GM23338 (cell line): ENCODE results near the gene ELAPOR2. TPM values are rescaled to one million over a fixed set of nuclear protein-coding genes. Genes with fewer than 3 reads are reported as not detected.

ENCODE experiments used
- ATAC-seq: fragments of 200-7000 bp; cut with Tn5 transposase; 3 replicates; pipeline ENCODE4 v1.9.1; 2020
- DNase-seq: peaks from one replicate; pipeline ENCODE4 v3.0.0-alpha.2; 2015; ENCODE audit warnings: low spot score
- H2AFZ ChIP-seq: fragments of 200-600 bp; sonication (generic); 2 replicates; pipeline ENCODE4 v1.8.0; 2016; ENCODE audit warnings: antibody characterized with exemption, mild to moderate bottlenecking, moderate library complexity
- H3F3A ChIP-seq: fragments of 200-600 bp; sonication (generic); replicated peaks from 2 replicates; pipeline ENCODE4 v1.8.0; 2017; ENCODE audit warnings: antibody characterized with exemption, mixed run types, low read depth
- H3K27ac ChIP-seq: fragments of 200-600 bp; sonication (generic); 2 replicates; pipeline ENCODE4 v1.6.1; 2016; ENCODE audit warnings: low read depth
- H3K27me3 ChIP-seq: fragments of 200-600 bp; sonication (generic); 2 replicates; pipeline ENCODE4 v1.8.0; 2016; ENCODE audit warnings: mild to moderate bottlenecking, mixed run types, moderate library complexity; ENCODE audit not compliant: insufficient read depth
- H3K36me3 ChIP-seq: fragments of 200-600 bp; sonication (generic); 2 replicates; pipeline ENCODE4 v1.8.0; 2016; ENCODE audit warnings: mild to moderate bottlenecking; ENCODE audit not compliant: insufficient read depth
- H3K4me1 ChIP-seq: fragments of 200-600 bp; sonication (generic); 2 replicates; pipeline ENCODE4 v1.8.0; 2016; ENCODE audit warnings: mild to moderate bottlenecking, moderate library complexity; ENCODE audit not compliant: insufficient read depth
- H3K4me2 ChIP-seq: fragments of 200-600 bp; sonication (generic); 2 replicates; pipeline ENCODE4 v1.7.1; 2017; ENCODE audit warnings: mixed run types
- H3K4me3 ChIP-seq: fragments of 200-600 bp; sonication (generic); 2 replicates; pipeline ENCODE4 v1.6.1; 2016; ENCODE audit warnings: mixed run types
- H3K79me2 ChIP-seq: fragments of 200-600 bp; sonication (generic); replicated peaks from 2 replicates; pipeline ENCODE4 v1.8.0; 2017; ENCODE audit warnings: mild to moderate bottlenecking; ENCODE audit not compliant: insufficient read depth
- H3K9me2 ChIP-seq: fragments of 200-600 bp; sonication (generic); 2 replicates; pipeline ENCODE4 v1.8.0; 2017; ENCODE audit not compliant: insufficient read depth
- H4K20me1 ChIP-seq: fragments of 200-600 bp; sonication (generic); replicated peaks from 2 replicates; pipeline ENCODE4 v1.8.0; 2017; ENCODE audit warnings: mild to moderate bottlenecking; ENCODE audit not compliant: insufficient read depth
- H3K27ac Mint-ChIP-seq: 2 replicates; pipeline ENCODE4 v1.8.0; 2020; ENCODE audit warnings: inconsistent platforms, mild to moderate bottlenecking, moderate library complexity, mixed read lengths
- H3K27me3 Mint-ChIP-seq: 3 replicates; pipeline ENCODE4 v1.8.0; 2022; ENCODE audit warnings: low read depth, mild to moderate bottlenecking, moderate library complexity, mixed read lengths, inconsistent platforms; ENCODE audit not compliant: insufficient read depth, poor library complexity
- H3K36me3 Mint-ChIP-seq: 3 replicates; pipeline ENCODE4 v1.8.0; 2021; ENCODE audit warnings: low read depth, mild to moderate bottlenecking, inconsistent platforms, moderate library complexity, mixed read lengths
- H3K4me1 Mint-ChIP-seq: 3 replicates; pipeline ENCODE4 v1.8.0; 2020; ENCODE audit warnings: mild to moderate bottlenecking, inconsistent platforms, mixed read lengths
- H3K4me3 Mint-ChIP-seq: 3 replicates; pipeline ENCODE4 v1.8.0; 2021; ENCODE audit warnings: moderate library complexity, mild to moderate bottlenecking, inconsistent platforms, mixed read lengths
- H3K9me3 Mint-ChIP-seq: 3 replicates; pipeline ENCODE4 v1.8.0; 2020; ENCODE audit warnings: moderate library complexity, mild to moderate bottlenecking, inconsistent platforms, mixed read lengths
- EZH2 ChIP-seq: fragments of 200-600 bp; sonication (generic); IDR thresholded peaks from one replicate; pipeline ENCODE4 v1.8.0; 2017; ENCODE audit warnings: antibody characterized with exemption, mild to moderate bottlenecking, low read depth; ENCODE audit not compliant: unreplicated experiment
- POLR2AphosphoS5 ChIP-seq: IDR thresholded peaks from 2 replicates; pipeline ENCODE4 v1.6.1; 2016; ENCODE audit warnings: antibody characterized with exemption, low read depth
- ZNF114 ChIP-seq: fragments of 250-450 bp; sonication (Bioruptor Pico); IDR thresholded peaks from 2 replicates; pipeline ENCODE4 v1.5.0; 2020; ENCODE audit warnings: mild to moderate bottlenecking, moderate library complexity
- ZNF331 ChIP-seq: fragments of 250-450 bp; sonication (Bioruptor Pico); IDR thresholded peaks from 2 replicates; pipeline ENCODE4 v1.5.0; 2020; ENCODE audit warnings: low read depth, mild to moderate bottlenecking, moderate library complexity
- polyA plus RNA-seq: library from polyadenylated mRNA; unstranded; fragments of >200 nt; fragmentation: Nextera tagmentation; extraction: Ambion mirVana; gene quantifications from 2 replicates; pipeline ENCODE4 v1.2.1, GENCODE V29; 2016
- total RNA-seq: library from RNA; depleted of rRNA; stranded (reverse); fragments of >200 nt; shearing (Covaris generic); gene quantifications from 2 replicates; pipeline ENCODE4 v1.2.3, GENCODE V29; 2014
- TF ChIP-seq, protein P1 (sequence below): IDR thresholded peaks from 2 replicates; pipeline ENCODE4 v1.6.1; 2016; ENCODE audit warnings: antibody characterized with exemption
- TF ChIP-seq, protein P2 (sequence below), 2 experiments: fragments of 200-600 bp in 1 of 2; sonication (generic) in 1 of 2; conservative IDR thresholded peaks; 2 replicates each; pipeline versions ENCODE4 v1.5.1 to v1.6.1; 2016 to 2017; ENCODE audit warnings: antibody characterized with exemption in 2 of 2, low read depth in 2 of 2, mild to moderate bottlenecking in 2 of 2, moderate library complexity in 1 of 2
- TF ChIP-seq, protein P3 (sequence below): IDR thresholded peaks from one replicate; pipeline ENCODE4 v1.6.1; 2018; ENCODE audit warnings: antibody characterized with exemption; ENCODE audit not compliant: unreplicated experiment

ELAPOR2 gene
- total and polyA plus RNA-seq, 2 experiments from 2014 or later: 12.0 to 42.9 TPM

DNA sequence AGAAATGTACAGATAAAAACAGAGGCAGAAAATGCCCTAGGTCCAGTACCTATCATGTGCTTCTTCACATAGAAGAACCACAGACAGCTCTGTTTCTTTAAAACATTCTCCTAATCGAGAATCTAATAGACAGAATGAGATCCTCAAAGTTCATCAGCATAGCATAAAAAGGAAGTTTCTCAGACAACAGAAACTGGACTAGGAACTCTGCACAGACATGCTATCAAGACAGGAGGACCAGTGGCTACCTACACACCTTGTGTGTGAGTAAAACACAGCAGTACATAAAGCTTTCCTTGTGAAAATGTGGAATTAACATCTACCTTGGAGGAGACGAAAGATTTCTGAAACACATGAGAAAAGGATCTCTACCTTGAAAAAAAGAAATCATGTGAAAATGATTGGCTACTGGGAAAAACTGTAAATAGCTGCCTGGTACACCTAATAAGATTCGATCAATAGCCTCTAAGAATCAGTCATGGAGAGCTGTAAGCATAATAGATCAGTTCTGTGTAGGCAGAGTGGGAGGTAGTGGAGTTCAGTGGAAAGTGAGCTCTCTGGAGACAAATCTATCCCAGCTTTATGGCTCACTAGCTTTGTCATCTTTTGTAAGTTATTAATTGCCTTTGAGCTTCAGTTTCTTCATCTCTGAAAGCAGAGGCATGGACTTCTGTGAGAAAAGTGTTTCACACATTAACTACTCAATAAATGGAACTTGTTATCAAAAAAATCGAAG is 26.7 kb downstream of the ELAPOR2 start:
- Histone ChIP-seq H3K27ac (no peak overlapping the region), H3K9me2 (no peaks in the 10 kb centered on the region), H3K4me1 (peaks cover 24% of the 10 kb centered on the region; the same call in 1 of the 2 replicates), H2AFZ (no peak overlapping the region), H3F3A (no peaks in the 10 kb centered on the region), H3K4me3 (no peak overlapping the region), H3K79me2 (peaks cover 100% of the 10 kb centered on the region), H3K4me2 (no peak overlapping the region), H3K36me3 (no peaks in the 10 kb centered on the region), H3K27me3 (no peaks in the 10 kb centered on the region), H4K20me1 (peaks cover 23% of the 10 kb centered on the region)
- Mint-ChIP-seq H3K36me3 (no peaks in the 10 kb centered on the region), H3K27me3 (no peaks in the 10 kb centered on the region), H3K4me3 (no peak overlapping the region), H3K4me1 (peaks cover 7% of the 10 kb centered on the region), H3K9me3 (no peaks in the 10 kb centered on the region; the same call in 2 of the 3 replicates), H3K27ac (no peak overlapping the region)
- ATAC-seq (no peak), DNase-seq (no peak)
- TF ChIP-seq, protein P1, sequence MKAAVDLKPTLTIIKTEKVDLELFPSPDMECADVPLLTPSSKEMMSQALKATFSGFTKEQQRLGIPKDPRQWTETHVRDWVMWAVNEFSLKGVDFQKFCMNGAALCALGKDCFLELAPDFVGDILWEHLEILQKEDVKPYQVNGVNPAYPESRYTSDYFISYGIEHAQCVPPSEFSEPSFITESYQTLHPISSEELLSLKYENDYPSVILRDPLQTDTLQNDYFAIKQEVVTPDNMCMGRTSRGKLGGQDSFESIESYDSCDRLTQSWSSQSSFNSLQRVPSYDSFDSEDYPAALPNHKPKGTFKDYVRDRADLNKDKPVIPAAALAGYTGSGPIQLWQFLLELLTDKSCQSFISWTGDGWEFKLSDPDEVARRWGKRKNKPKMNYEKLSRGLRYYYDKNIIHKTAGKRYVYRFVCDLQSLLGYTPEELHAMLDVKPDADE: no peak
- TF ChIP-seq, protein P2, sequence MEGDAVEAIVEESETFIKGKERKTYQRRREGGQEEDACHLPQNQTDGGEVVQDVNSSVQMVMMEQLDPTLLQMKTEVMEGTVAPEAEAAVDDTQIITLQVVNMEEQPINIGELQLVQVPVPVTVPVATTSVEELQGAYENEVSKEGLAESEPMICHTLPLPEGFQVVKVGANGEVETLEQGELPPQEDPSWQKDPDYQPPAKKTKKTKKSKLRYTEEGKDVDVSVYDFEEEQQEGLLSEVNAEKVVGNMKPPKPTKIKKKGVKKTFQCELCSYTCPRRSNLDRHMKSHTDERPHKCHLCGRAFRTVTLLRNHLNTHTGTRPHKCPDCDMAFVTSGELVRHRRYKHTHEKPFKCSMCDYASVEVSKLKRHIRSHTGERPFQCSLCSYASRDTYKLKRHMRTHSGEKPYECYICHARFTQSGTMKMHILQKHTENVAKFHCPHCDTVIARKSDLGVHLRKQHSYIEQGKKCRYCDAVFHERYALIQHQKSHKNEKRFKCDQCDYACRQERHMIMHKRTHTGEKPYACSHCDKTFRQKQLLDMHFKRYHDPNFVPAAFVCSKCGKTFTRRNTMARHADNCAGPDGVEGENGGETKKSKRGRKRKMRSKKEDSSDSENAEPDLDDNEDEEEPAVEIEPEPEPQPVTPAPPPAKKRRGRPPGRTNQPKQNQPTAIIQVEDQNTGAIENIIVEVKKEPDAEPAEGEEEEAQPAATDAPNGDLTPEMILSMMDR (conservative IDR thresholded peaks at IDR 0.05; ENCODE audit: low read depth in 2 of 2): no peak
- TF ChIP-seq, protein P3, sequence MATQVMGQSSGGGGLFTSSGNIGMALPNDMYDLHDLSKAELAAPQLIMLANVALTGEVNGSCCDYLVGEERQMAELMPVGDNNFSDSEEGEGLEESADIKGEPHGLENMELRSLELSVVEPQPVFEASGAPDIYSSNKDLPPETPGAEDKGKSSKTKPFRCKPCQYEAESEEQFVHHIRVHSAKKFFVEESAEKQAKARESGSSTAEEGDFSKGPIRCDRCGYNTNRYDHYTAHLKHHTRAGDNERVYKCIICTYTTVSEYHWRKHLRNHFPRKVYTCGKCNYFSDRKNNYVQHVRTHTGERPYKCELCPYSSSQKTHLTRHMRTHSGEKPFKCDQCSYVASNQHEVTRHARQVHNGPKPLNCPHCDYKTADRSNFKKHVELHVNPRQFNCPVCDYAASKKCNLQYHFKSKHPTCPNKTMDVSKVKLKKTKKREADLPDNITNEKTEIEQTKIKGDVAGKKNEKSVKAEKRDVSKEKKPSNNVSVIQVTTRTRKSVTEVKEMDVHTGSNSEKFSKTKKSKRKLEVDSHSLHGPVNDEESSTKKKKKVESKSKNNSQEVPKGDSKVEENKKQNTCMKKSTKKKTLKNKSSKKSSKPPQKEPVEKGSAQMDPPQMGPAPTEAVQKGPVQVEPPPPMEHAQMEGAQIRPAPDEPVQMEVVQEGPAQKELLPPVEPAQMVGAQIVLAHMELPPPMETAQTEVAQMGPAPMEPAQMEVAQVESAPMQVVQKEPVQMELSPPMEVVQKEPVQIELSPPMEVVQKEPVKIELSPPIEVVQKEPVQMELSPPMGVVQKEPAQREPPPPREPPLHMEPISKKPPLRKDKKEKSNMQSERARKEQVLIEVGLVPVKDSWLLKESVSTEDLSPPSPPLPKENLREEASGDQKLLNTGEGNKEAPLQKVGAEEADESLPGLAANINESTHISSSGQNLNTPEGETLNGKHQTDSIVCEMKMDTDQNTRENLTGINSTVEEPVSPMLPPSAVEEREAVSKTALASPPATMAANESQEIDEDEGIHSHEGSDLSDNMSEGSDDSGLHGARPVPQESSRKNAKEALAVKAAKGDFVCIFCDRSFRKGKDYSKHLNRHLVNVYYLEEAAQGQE: no peak
- TF ChIP-seq ZNF331: no peak

DNA sequence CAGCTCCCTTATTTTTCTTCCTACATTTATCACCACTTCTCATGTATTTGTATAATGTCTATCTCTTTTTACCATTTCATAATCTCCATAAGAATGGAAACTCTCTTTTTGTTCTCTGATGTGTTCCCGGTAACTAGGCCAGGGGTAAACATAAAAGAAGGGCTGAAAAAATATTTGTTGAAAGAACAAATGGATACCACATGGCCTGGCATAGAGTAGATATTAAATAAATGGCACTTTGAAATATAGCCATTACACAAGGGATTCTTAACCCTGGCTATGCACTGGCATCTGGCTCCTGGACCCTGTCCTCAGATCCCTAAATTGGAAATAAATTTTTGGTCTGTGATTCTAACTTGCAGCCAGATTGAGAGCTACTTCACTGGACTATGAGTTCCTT is 30.4 kb downstream of the ELAPOR2 start:
- no peaks in the 10 kb centered on the region for H3K27me3 Mint-ChIP-seq
- no peaks in the 10 kb centered on the region for H3K4me1 Mint-ChIP-seq
- Histone ChIP-seq H2AFZ (no peak overlapping the region), H3K27ac (no peak overlapping the region), H3F3A (no peaks in the 10 kb centered on the region), H3K9me2 (no peaks in the 10 kb centered on the region), H3K4me1 (peaks cover 13% of the 10 kb centered on the region; the same call in 1 of the 2 replicates), H3K79me2 (peaks cover 100% of the 10 kb centered on the region), H3K4me3 (no peak overlapping the region), H3K36me3 (no peaks in the 10 kb centered on the region), H3K4me2 (peak overlapping the region; percentile 60; the same call in 1 of the 2 replicates), H3K27me3 (no peaks in the 10 kb centered on the region), H4K20me1 (peaks cover 18% of the 10 kb centered on the region)
- ATAC-seq: no peak
- no peak overlapping the region for H3K4me3 Mint-ChIP-seq
- no peak for DNase-seq
- no peaks in the 10 kb centered on the region; the same call in 2 of the 3 replicates for H3K9me3 Mint-ChIP-seq
- H3K27ac Mint-ChIP-seq: no peak overlapping the region
- peaks cover 6% of the 10 kb centered on the region; the same call in 1 of the 3 replicates for H3K36me3 Mint-ChIP-seq
- TF ChIP-seq POLR2AphosphoS5: no peak
- TF ChIP-seq, protein P1: no peak
- TF ChIP-seq, protein P2 (conservative IDR thresholded peaks at IDR 0.05; ENCODE audit: low read depth in 2 of 2): no peak
- no peak for TF ChIP-seq EZH2
- no peak for TF ChIP-seq ZNF114 (CRISPR knock-in tag)
